B cell (primary cell): Measurements from ENCODE around the gene IL1RAPL1. TPM values are rescaled to one million over a fixed set of nuclear protein-coding genes. Genes with fewer than 3 reads are reported as not detected.

Source experiments
- ATAC-seq: fragments of 200-7000 bp; cut with Tn5 transposase; one replicate; pipeline ENCODE4 v1.10.0; 2021; ENCODE audit warnings: low read depth, mild to moderate bottlenecking, moderate number of reproducible peaks, moderate library complexity
- CTCF ChIA-PET: fragments of 350-600 bp; sonication (Branson Sonifier 250); formaldehyde crosslinking; loops from one replicate; lab custom pipeline; 2021; ENCODE audit warnings: antibody characterized with exemption, inconsistent platforms; lab: Charles Lee
- POLR2A ChIA-PET: fragments of 350-600 bp; sonication (Branson Sonifier 250); formaldehyde crosslinking; loops from one replicate; lab custom pipeline; 2021; ENCODE audit warnings: antibody characterized with exemption; lab: Charles Lee
- DNase-seq: peaks from one replicate; pipeline ENCODE4 v3.0.0; 2013
- H2AFZ ChIP-seq: 2 replicates; pipeline ENCODE4 v1.6.1; 2012; ENCODE audit warnings: mild to moderate bottlenecking, low read depth, low read length; ENCODE audit not compliant: insufficient read depth, poor library complexity, severe bottlenecking
- H3K27ac ChIP-seq, 2 donors: 1 replicate in 1 of 2; 2 replicates in 1 of 2; pipeline ENCODE4 v1.5.1; 2012 to 2013; ENCODE audit warnings: low read length in 2 of 2, mild to moderate bottlenecking in 2 of 2, moderate library complexity in 1 of 2
- H3K27me3 ChIP-seq, 4 experiments: fragments of 200-600 bp in 1 of 4; sonication (generic) in 1 of 4; replicated peaks in 1 of 4; 1 replicate in 2 of 4; 2 replicates in 2 of 4; pipeline versions ENCODE4 v1.6.1 to v1.7.0; 2013 to 2016; ENCODE audit warnings: low read length in 3 of 4, mild to moderate bottlenecking in 2 of 4, mixed read lengths in 1 of 4, moderate library complexity in 1 of 4; ENCODE audit not compliant: insufficient read depth in 4 of 4, control insufficient read depth in 3 of 4; ENCODE audit errors: control extremely low read depth in 1 of 4
- H3K36me3 ChIP-seq, 2 experiments: replicated peaks in 1 of 2; 1 replicate in 1 of 2; 2 replicates in 1 of 2; pipeline versions ENCODE4 v1.6.1 to v1.7.1; 2013; ENCODE audit warnings: low read length in 1 of 2; ENCODE audit not compliant: insufficient read depth in 2 of 2, control insufficient read depth in 1 of 2; ENCODE audit errors: control extremely low read depth in 1 of 2, extremely low read depth in 1 of 2
- H3K4me1 ChIP-seq, 2 donors: fragments of 200-600 bp in 1 of 2; sonication (generic) in 1 of 2; 1 replicate in 1 of 2; 2 replicates in 1 of 2; pipeline versions ENCODE4 v1.5.1 to v1.6.1; 2013 to 2017; ENCODE audit warnings: low read length in 2 of 2; ENCODE audit not compliant: control insufficient read depth in 2 of 2, insufficient read depth in 2 of 2
- H3K4me2 ChIP-seq: replicated peaks from 2 replicates; pipeline ENCODE3; 2012; ENCODE audit warnings: mild to moderate bottlenecking, low read depth, low read length; ENCODE audit not compliant: poor library complexity, severe bottlenecking
- H3K4me3 ChIP-seq, 5 experiments: fragments of 200-600 bp in 1 of 5; sonication (generic) in 1 of 5; 1 replicate in 3 of 5; 2 replicates in 2 of 5; pipeline versions ENCODE4 v1.5.1 to v1.7.0; 2011 to 2016; ENCODE audit warnings: low read length in 4 of 5, mild to moderate bottlenecking in 4 of 5, low read depth in 2 of 5, control low read depth in 1 of 5, moderate library complexity in 1 of 5; ENCODE audit not compliant: insufficient read depth in 1 of 5; ENCODE audit errors: control extremely low read depth in 1 of 5, extremely low read depth in 1 of 5
- H3K79me2 ChIP-seq: fragments of 200-600 bp; sonication (generic); one replicate; pipeline ENCODE4 v1.6.0; 2016; ENCODE audit warnings: low read length; ENCODE audit not compliant: control insufficient read depth, insufficient read depth
- H3K9ac ChIP-seq: fragments of 200-600 bp; sonication (generic); 2 replicates; pipeline ENCODE4 v1.6.1; 2017; ENCODE audit warnings: mild to moderate bottlenecking, low read length, moderate library complexity
- H3K9me3 ChIP-seq, 3 donors: one replicate each; pipeline versions ENCODE4 v1.6.1 to v1.7.1; 2013; ENCODE audit warnings: low read length in 2 of 3; ENCODE audit not compliant: control insufficient read depth in 2 of 3, insufficient read depth in 1 of 3; ENCODE audit errors: control extremely low read depth in 1 of 3
- H4K20me1 ChIP-seq: 2 replicates; pipeline ENCODE4 v1.6.0; 2012; ENCODE audit warnings: mild to moderate bottlenecking, low read length; ENCODE audit not compliant: insufficient read depth, control insufficient read depth, poor library complexity, severe bottlenecking
- H3K27ac Mint-ChIP-seq: one replicate; pipeline ENCODE4 v1.8.0; 2021; ENCODE audit warnings: mixed read lengths
- H3K27me3 Mint-ChIP-seq: one replicate; pipeline ENCODE4 v1.8.0; 2021; ENCODE audit warnings: mixed read lengths
- H3K4me1 Mint-ChIP-seq: one replicate; pipeline ENCODE4 v1.8.0; 2021; ENCODE audit warnings: mixed read lengths
- H3K4me3 Mint-ChIP-seq: one replicate; pipeline ENCODE4 v1.8.0; 2021; ENCODE audit warnings: mixed read lengths
- H3K9me3 Mint-ChIP-seq: one replicate; pipeline ENCODE4 v1.8.0; 2022; ENCODE audit warnings: mixed read lengths; ENCODE audit not compliant: insufficient read depth
- CTCF ChIP-seq: fragments of 200-600 bp; IDR thresholded peaks from one replicate; pipeline ENCODE4 v1.8.0; 2022; ENCODE audit warnings: antibody characterized with exemption, mild to moderate bottlenecking
- EZH2 ChIP-seq: IDR thresholded peaks from 2 replicates; pipeline ENCODE4 v1.6.1; 2012; ENCODE audit warnings: borderline replicate concordance, low read depth, mild to moderate bottlenecking, moderate library complexity, low read length; ENCODE audit not compliant: insufficient read depth, poor library complexity, severe bottlenecking
- WGBS: methylation state at CpG from one replicate; pipeline ENCODE4 v1.1.5; 2013; ENCODE audit warnings: missing lambda C conversion rate; ENCODE audit not compliant: insufficient coverage; 5-methylcytosine and 5-hydroxymethylcytosine counted together
- intact Hi-C: fragments of 100-400 bp; cut with micrococcal nuclease; formaldehyde crosslinking; loops from one replicate; pipeline ENCODE4 v1.10.0; 2022
- polyA plus RNA-seq: library from polyadenylated mRNA; depleted of rRNA; stranded (reverse); fragments of >200 nt; gene quantifications from 2 replicates; pipeline ENCODE4 v1.2.3, GENCODE V29; 2012
- total RNA-seq, 2 donors: library from RNA; stranded (reverse); fragments of 120-200 nt in 1 of 2; gene quantifications; 1 replicate in 1 of 2; 2 replicates in 1 of 2; pipeline versions ENCODE4 v1.2.3 to v1.2.4, GENCODE V29; 2013 to 2022

Gene IL1RAPL1
- total and polyA plus RNA-seq, 2 donors (not counting 1 experiment from before 2014, with no cell fraction given), result not detected

- no peak overlapping the region for H2AFZ ChIP-seq
- CTCF ChIA-PET, result no interaction called here
- H3K9ac ChIP-seq, result no peak overlapping the region
- H3K4me3 Mint-ChIP-seq, result no peak overlapping the region
- TF ChIP-seq CTCF (no peak), EZH2 (no peak)
- POLR2A ChIA-PET, result no interaction called here
- H3K4me3 ChIP-seq, result no peak overlapping the region
- no peak for DNase-seq
- no peaks in the 10 kb centered on the region for H3K27me3 Mint-ChIP-seq
- no peak for ATAC-seq
- no peaks in the 10 kb centered on the region for H4K20me1 ChIP-seq
- H3K9me3 Mint-ChIP-seq, result peaks cover 2% of the 10 kb centered on the region
- no peaks in the 10 kb centered on the region for H3K4me1 Mint-ChIP-seq
- H3K4me1 ChIP-seq, result no peaks in the 10 kb centered on the region
- no peaks in the 10 kb centered on the region for H3K9me3 ChIP-seq
- H3K36me3 ChIP-seq, result no peaks in the 10 kb centered on the region
- no peaks in the 10 kb centered on the region for H3K27me3 ChIP-seq
- no peak overlapping the region for H3K27ac Mint-ChIP-seq
- H3K4me2 ChIP-seq, result no peak overlapping the region
- intact Hi-C loops, result no loop called here
- H3K27ac ChIP-seq, result no peak overlapping the region
- no CpG with 5 or more reads among the region's 4 CpGs for WGBS
- H3K79me2 ChIP-seq, result no peaks in the 10 kb centered on the region
Observed at GRCh38 chrX:29911673-29912072, 1324.4 kb downstream of the IL1RAPL1 start.

- Mint-ChIP-seq H3K27me3 (no peaks in the 10 kb centered on the region), H3K4me3 (no peak overlapping the region), H3K4me1 (no peaks in the 10 kb centered on the region), H3K27ac (no peak overlapping the region), H3K9me3 (peaks cover 2% of the 10 kb centered on the region)
- DNase-seq (no peak), ATAC-seq (no peak)
- no peak for TF ChIP-seq CTCF
- TF ChIP-seq EZH2, result no peak
- Histone ChIP-seq H3K9ac (no peak overlapping the region), H2AFZ (no peak overlapping the region), H3K36me3 (no peaks in the 10 kb centered on the region), H3K9me3 (peaks cover 0 to 3% (median 0%) of the 10 kb centered on the region in 3 donors), H3K27ac (no peak overlapping the region), H4K20me1 (no peaks in the 10 kb centered on the region), H3K27me3 (no peaks in the 10 kb centered on the region), H3K4me1 (no peaks in the 10 kb centered on the region), H3K79me2 (no peaks in the 10 kb centered on the region), H3K4me2 (no peak overlapping the region), H3K4me3 (no peak overlapping the region)
- ChIA-PET CTCF (no interaction called here), POLR2A (no interaction called here)
- WGBS, result 84% methylated on average over 4 of the region's 6 CpGs
- intact Hi-C loops, result no loop called here
Observed at GRCh38 chrX:29913647-29914046, 1326.4 kb downstream of the IL1RAPL1 start.
